GM21737 (cell line): ENCODE results near the gene TMEM163.

Experiments used
- ATAC-seq: cut with Tn5 transposase; IDR thresholded peaks from one replicate; pipeline ENCODE4 v1.9.1; 2021; ENCODE audit warnings: mild to moderate bottlenecking, moderate library complexity; ENCODE audit not compliant: unreplicated experiment

TMEM163 gene

GRCh38 chr2:134693359-134694330 is 25.2 kb downstream of the TMEM163 start:
- ATAC-seq: no peak

GRCh38 chr2:134692499-134692898 is 26.3 kb downstream of the TMEM163 start:
- peak; percentile 62 for ATAC-seq

GRCh38 chr2:134690629-134691215 is 28.1 kb downstream of the TMEM163 start:
- no peak for ATAC-seq

- no peak for ATAC-seq
Observed at GRCh38 chr2:134689315-134689714, 29.5 kb downstream of the TMEM163 start.

- ATAC-seq: no peak
Observed at GRCh38 chr2:134685967-134686366, 32.8 kb downstream of the TMEM163 start.

- no peak for ATAC-seq
Observed at GRCh38 chr2:134683561-134684112, 35.2 kb downstream of the TMEM163 start.

- ATAC-seq: no peak
Observed at GRCh38 chr2:134682726-134683125, 36.1 kb downstream of the TMEM163 start.

GRCh38 chr2:134681201-134681600 is 37.6 kb downstream of the TMEM163 start:
- ATAC-seq: no peak

- no peak for ATAC-seq
Observed at GRCh38 chr2:134679745-134680144, 39.1 kb downstream of the TMEM163 start.

GRCh38 chr2:134679294-134679693 is 39.5 kb downstream of the TMEM163 start:
- no peak for ATAC-seq

GRCh38 chr2:134677856-134678756 is 40.7 kb downstream of the TMEM163 start:
- no peak for ATAC-seq

GRCh38 chr2:134676960-134677359 is 41.8 kb downstream of the TMEM163 start:
- no peak for ATAC-seq

- no peak for ATAC-seq
Observed at GRCh38 chr2:134675314-134675713, 43.5 kb downstream of the TMEM163 start.

GRCh38 chr2:134674687-134675086 is 44.1 kb downstream of the TMEM163 start:
- no peak for ATAC-seq

- ATAC-seq: no peak
Observed at GRCh38 chr2:134671513-134671912, 47.3 kb downstream of the TMEM163 start.

GRCh38 chr2:134670955-134671354 is 47.8 kb downstream of the TMEM163 start:
- ATAC-seq: no peak

GRCh38 chr2:134669731-134670669 is 48.8 kb downstream of the TMEM163 start:
- no peak for ATAC-seq

GRCh38 chr2:134668821-134669220 is 50.0 kb downstream of the TMEM163 start:
- ATAC-seq: no peak

- ATAC-seq: no peak
Observed at GRCh38 chr2:134667541-134667940, 51.3 kb downstream of the TMEM163 start.

- ATAC-seq: no peak
Observed at GRCh38 chr2:134667081-134667480, 51.7 kb downstream of the TMEM163 start.
